ENCODE measurements around the gene CLCN1.

GRCh38 chr7:143391462-143392404 lies 75.8 kb downstream of the CLCN1 start:
- TF ChIP-seq CTCF (IDR thresholded peaks at IDR 0.05): no peak
- TF ChIP-seq POLR2AphosphoS5 (IDR thresholded peaks at IDR 0.05): peak; percentile 15
- no peak for TF ChIP-seq POLR2A (IDR thresholded peaks at IDR 0.05)

Data from prostate gland (tissue), 2 donors.